IPS-15b (cell line): Measurements from ENCODE around the gene TTC9C.

Experiments
- H3K27me3 ChIP-seq: one replicate; pipeline ENCODE4 v1.6.1; 2013; ENCODE audit warnings: low read length; ENCODE audit not compliant: control insufficient read depth, insufficient read depth
- H3K36me3 ChIP-seq: one replicate; pipeline ENCODE4 v1.6.1; 2013; ENCODE audit warnings: low read length; ENCODE audit not compliant: control insufficient read depth, insufficient read depth
- H3K4me1 ChIP-seq: one replicate; pipeline ENCODE4 v1.6.1; 2013; ENCODE audit warnings: mild to moderate bottlenecking, low read length; ENCODE audit not compliant: control insufficient read depth, insufficient read depth
- H3K4me3 ChIP-seq: one replicate; pipeline ENCODE4 v1.5.1; 2013; ENCODE audit warnings: low read depth, low read length
- H3K9ac ChIP-seq: one replicate; pipeline ENCODE4 v1.6.1; 2013; ENCODE audit warnings: low read depth, mild to moderate bottlenecking, low read length
- H3K9me3 ChIP-seq: one replicate; pipeline ENCODE4 v1.6.1; 2013; ENCODE audit warnings: mild to moderate bottlenecking, low read length; ENCODE audit not compliant: control insufficient read depth, insufficient read depth

The TTC9C gene

DNA sequence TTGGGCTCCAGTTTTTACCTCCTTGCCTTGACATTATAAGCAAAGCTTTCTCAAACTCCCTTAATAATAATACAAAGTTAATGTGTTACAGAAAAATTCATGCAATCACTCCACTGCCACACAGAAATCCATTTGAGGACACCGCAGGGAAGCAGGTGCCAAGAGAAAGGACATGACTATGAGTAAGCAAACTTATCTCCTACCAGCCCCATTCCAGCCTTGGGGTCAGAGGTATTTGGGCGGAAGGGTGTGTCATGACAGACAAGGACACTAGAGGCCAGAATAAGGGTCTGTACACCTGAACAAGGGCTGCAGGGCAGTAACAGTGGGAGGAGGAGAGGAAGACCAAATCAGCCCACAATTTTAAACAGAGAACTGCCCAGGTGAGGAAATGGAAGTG, 14.9 kb upstream of the TTC9C start:
- peaks cover 43% of the 10 kb centered on the region for H3K36me3 ChIP-seq
- H3K27me3 ChIP-seq = no peaks in the 10 kb centered on the region
- peaks cover 5% of the 10 kb centered on the region for H3K4me1 ChIP-seq
- H3K4me3 ChIP-seq = no peak overlapping the region
- no peaks in the 10 kb centered on the region for H3K9me3 ChIP-seq
- no peak overlapping the region for H3K9ac ChIP-seq

DNA sequence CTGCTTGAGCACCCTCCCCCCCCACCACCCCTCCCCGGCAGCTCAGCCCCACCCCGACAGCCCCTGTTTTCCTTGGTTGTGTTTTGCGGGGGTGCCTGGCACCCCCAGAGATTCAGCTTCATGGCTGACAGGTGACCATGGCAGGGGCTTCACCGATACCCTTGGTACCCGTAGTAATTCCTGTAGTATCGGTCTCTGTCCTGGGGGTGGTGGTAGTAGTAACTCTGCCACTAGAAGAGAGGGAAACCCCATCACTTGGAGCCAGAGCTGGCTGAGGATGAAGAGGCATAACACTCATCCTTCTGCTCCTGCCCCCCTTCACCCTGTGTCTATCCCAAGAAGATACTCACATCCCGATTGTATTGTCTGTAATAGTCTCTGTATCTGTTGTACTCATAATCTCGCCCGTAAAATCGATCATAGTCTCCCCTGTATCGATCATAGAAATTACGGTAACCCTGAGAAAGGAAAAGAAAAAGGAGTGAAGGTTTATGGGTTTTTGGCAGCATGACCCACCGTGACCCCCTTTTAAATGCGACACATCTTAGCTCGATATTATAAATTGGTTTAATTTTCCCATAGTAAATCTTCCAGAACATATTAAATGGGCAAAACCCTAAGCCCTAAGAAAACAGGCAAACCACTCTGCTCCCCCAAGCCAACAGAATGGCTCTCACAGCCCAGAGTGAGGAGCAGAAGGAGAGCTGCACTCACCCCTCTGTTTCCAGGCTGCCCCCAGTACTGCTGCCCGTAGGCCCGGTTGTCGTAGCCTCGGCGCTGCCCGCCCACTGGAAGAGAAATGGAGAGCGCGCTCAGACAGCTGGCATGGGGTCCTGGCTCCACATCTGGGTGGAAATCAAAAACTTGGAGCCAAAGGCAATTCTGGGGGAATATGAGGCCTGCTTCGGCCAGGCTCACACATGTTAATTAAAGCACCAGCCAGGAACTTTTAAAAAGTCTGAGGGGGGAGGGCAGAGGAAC, 12.8 kb upstream of the TTC9C start:
- Histone ChIP-seq H3K4me1 (no peaks in the 10 kb centered on the region), H3K9ac (no peak overlapping the region), H3K27me3 (no peaks in the 10 kb centered on the region), H3K36me3 (peaks cover 61% of the 10 kb centered on the region), H3K9me3 (no peaks in the 10 kb centered on the region), H3K4me3 (no peak overlapping the region)

DNA sequence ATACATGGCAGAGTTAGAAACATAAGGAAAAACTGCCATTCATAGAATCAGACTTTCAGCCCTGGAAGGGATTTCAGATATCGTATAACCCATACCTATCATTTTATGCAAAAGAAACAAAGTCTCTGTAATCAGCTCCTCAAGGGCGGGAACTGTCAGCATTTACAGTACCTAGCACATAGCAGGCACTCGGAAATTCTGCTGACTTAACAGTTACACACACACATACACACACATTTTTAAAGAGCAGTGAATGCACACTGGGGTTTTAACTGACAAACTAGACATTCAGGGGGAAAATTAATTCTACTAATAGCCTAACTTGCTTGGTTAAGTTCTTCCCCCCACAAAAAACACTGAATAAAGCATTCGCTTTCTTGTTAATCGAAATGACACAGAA, 12.1 kb upstream of the TTC9C start:
- Histone ChIP-seq H3K4me3 (no peak overlapping the region), H3K9me3 (no peaks in the 10 kb centered on the region), H3K4me1 (no peaks in the 10 kb centered on the region), H3K27me3 (no peaks in the 10 kb centered on the region), H3K9ac (no peak overlapping the region), H3K36me3 (peaks cover 68% of the 10 kb centered on the region)

DNA sequence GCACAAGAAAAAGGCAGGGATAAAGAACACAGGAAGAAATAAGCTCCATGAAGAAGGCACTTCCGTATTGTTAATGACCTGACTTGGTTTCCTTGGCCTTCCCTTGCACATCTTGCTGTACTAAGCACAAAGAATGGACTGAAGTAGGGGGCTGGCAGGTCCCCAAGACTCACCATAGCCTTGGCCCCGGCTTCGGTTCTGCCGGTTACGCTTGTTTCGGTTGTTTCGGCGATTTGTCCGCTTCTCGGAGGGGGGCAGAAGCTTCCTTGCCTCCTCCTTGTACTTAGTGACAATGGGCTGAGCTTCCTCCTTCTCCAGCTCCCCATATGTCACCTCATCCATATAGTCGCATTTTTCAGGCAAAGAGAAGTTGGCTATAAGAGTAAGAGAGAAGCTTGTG, 11.5 kb upstream of the TTC9C start:
- no peaks in the 10 kb centered on the region for H3K9me3 ChIP-seq
- no peaks in the 10 kb centered on the region for H3K27me3 ChIP-seq
- no peaks in the 10 kb centered on the region for H3K4me1 ChIP-seq
- no peak overlapping the region for H3K9ac ChIP-seq
- no peak overlapping the region for H3K4me3 ChIP-seq
- peaks cover 70% of the 10 kb centered on the region for H3K36me3 ChIP-seq

DNA sequence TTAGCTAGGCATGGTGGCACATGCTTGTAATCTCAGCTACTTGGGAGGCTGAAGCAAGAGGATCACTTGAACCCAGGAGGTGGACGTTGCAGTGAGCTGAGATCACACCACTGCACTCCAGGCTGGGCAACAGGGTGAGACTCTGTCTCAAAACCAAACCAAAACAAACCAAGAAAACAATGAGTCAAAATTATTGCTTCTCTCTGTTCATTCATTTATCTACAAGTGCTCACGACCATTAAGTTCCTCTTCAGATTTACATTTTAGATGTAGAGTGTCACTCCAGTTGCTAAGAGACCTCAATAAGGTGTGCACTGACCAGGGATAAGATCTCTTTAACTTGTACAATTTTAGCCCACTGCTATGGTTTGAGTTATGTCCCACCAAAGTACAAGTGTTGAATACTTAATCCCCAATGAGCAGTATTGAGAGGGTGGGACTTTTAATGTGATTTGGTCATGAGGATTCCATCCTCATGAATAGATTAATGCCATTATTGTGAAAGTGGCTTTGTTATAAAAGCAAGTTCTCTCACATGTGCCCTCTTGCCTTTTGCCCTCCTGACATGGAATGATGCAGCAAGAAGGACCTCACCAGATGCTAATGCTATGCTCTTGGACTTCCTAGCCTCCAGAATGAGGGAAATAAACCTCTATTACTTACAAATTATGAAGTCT, 8.8 kb upstream of the TTC9C start:
- Histone ChIP-seq H3K9ac (no peak overlapping the region), H3K27me3 (no peaks in the 10 kb centered on the region), H3K36me3 (peaks cover 81% of the 10 kb centered on the region), H3K9me3 (no peaks in the 10 kb centered on the region), H3K4me1 (no peaks in the 10 kb centered on the region), H3K4me3 (no peak overlapping the region)

DNA sequence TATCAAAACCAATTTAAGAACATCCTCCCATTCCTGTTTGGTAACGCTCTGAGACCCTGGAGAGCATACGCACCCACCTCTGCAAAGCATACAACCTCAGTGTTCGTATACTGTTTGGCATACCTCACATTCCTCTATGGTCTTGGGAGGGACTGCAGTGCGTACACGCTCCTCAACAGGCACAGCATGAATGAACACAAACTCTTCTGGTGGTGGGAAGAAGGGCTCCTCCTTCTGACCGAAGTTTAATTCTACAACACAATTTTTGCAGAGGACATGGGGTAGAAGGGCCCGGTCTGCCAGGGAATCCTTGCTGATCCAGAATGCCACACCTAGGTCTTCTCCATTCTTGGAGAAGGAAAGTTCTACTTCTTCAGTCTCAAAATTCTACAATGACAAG, 6.3 kb upstream of the TTC9C start:
- Histone ChIP-seq H3K9ac (no peak overlapping the region), H3K36me3 (peaks cover 65% of the 10 kb centered on the region), H3K4me3 (no peak overlapping the region)

DNA sequence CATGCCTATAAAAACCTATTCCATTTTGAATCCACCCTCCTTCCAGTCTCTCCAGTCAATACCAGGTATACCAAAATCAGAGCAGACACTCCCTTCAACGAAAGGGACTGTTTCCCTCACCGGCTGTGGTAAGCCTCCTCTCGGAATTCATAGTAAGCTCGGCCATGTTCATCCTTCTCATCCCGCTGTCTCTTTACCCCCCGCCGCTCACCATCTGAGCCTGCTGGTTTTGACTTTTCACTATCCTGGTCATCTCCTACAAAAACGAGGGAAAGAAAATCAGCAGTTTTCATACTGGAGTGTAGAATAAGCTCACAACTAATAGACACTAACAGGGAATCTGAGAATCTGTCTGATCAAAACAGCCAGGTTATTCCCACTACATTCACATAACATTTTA, 4.1 kb upstream of the TTC9C start:
- Histone ChIP-seq H3K4me1 (peaks cover 5% of the 10 kb centered on the region), H3K27me3 (no peaks in the 10 kb centered on the region), H3K9ac (no peak overlapping the region), H3K36me3 (peaks cover 46% of the 10 kb centered on the region), H3K4me3 (no peak overlapping the region), H3K9me3 (no peaks in the 10 kb centered on the region)

More for the DNA sequence above, 6.3 kb upstream of the TTC9C start:
- H3K9me3 ChIP-seq = no peaks in the 10 kb centered on the region
- H3K4me1 ChIP-seq = peaks cover 5% of the 10 kb centered on the region
- H3K27me3 ChIP-seq = no peaks in the 10 kb centered on the region

DNA sequence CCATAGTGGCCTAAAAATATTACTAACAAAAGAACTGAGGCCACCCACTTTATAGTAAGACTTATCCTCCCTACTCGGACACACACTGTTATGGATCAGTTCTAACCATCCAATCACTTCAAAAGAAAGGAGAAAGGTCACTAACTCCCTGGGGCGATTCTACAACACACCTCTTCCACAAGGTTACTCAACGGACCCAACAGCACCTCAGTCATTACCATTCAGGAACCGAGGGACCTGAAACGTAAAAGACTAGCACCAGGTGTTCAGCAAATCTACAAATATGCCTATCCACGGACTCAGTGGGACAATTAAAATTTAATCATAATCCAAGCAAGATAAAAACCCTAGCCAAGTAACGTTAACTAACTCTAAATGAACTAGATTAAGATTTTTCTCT, 2.6 kb upstream of the TTC9C start:
- Histone ChIP-seq H3K36me3 (peaks cover 32% of the 10 kb centered on the region), H3K4me1 (peaks cover 5% of the 10 kb centered on the region), H3K9ac (peak overlapping the region; percentile 94)

DNA sequence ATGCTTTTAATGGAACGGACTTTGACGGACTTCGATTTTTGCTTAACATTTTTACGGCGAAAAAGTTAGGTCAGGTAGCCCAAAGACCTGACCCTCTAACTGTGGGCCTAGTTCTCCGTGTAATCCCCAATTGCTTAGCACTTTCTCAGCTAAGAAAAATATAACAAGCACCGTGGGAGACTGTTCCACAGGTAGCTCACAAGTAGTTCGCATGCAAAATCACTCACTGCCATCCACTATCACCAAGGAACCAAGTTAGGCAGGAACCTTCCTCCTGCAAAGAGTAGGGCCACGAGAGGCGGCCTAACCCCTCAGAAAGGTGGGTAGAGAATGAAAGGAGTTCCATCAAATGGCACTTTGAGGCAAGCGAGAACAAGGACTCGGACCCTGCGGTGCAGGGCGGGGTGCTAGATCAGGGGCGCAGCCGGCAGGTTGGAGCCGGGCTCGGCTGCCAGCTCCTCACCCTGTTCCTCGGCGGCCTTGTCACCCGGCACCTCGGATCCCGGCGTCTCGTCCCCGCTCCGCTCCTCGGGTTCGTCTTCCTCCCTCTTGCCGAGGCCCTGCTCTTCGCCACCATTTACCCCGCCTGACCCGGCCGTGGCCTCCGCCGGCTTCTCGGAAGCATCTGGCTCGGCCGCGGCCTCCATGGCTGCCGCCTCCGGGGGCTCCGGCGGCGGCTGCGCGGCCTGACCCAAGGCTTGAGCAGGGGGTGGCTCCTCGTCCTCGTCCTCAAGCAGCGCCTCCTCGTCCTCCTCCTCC, 2.0 kb upstream of the TTC9C start:
- peak overlapping the region; percentile 94 for H3K9ac ChIP-seq
- no peaks in the 10 kb centered on the region for H3K27me3 ChIP-seq
- H3K9me3 ChIP-seq = no peaks in the 10 kb centered on the region
- H3K4me1 ChIP-seq = peaks cover 5% of the 10 kb centered on the region
- peaks cover 25% of the 10 kb centered on the region for H3K36me3 ChIP-seq
- peak overlapping the region; percentile 99 for H3K4me3 ChIP-seq

More for the DNA sequence above, 2.6 kb upstream of the TTC9C start:
- peak overlapping the region; percentile 99 for H3K4me3 ChIP-seq
- no peaks in the 10 kb centered on the region for H3K27me3 ChIP-seq
- no peaks in the 10 kb centered on the region for H3K9me3 ChIP-seq

DNA sequence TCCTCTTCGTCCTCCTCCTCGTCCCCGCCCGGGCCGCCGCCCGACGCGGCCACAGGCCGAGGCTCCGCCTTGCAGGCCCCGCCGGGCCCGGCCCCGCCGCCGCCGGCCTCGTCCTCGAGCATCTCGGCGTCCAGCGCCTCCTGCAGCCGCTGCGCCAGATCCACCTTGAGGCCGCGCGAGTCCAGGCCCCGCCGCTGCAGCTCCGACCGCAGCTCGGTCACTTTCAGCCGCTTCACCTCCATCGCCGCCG, 1.4 kb upstream of the TTC9C start:
- Histone ChIP-seq H3K27me3 (no peaks in the 10 kb centered on the region), H3K9ac (peak overlapping the region; percentile 94), H3K9me3 (no peaks in the 10 kb centered on the region), H3K4me1 (peaks cover 5% of the 10 kb centered on the region), H3K36me3 (peaks cover 20% of the 10 kb centered on the region), H3K4me3 (peak overlapping the region; percentile 99)

DNA sequence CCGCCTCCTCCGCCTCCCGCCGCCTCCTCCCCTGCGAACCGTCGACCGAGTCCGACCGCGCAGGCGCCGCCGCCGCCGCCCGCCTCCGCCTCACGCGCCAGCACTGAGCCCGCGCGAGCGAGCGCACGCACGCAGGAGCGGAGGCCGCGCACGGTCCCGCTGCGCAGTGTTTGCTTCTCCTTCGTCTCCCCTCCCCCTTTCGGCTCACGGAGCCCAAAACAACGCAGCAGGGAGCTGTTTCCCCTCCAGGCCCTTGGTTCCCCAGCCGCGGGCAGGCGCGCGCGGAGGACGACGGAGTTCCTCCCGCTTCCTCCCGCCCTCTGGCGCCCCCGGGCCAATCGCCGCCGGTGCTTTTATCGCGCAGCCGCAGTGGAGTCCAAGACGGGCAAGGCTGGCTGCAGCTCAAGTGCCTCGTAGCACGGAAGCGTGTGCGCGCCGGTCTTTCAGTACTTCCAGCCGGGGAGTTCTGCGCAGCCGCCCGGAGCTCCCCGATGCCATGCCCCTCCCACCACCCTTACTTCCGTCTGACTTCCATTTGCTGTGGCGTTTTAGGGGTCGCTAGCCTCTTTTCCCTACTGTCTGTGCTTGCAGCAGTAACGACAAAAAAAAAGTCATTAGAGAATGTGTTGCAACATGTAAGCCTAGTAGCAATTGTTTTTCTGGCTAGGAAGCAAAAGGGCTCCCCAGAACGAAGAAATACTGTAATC, 968 bp upstream of the TTC9C start, which contains the start of gene HNRNPUL2:
Gene HNRNPUL2, minus strand, starts transcription at position 293 of the 707 bp plus-strand sequence. CDS start 301 bp downstream, outside the sequence.
- Histone ChIP-seq H3K9ac (peak within 1 kb of the TSS; percentile 94), H3K36me3 (peaks cover 15% of the 10 kb centered on the region), H3K9me3 (no peaks in the 10 kb centered on the region), H3K4me3 (peak within 1 kb of the TSS; percentile 99), H3K27me3 (no peaks in the 10 kb centered on the region), H3K4me1 (peaks cover 5% of the 10 kb centered on the region)
